ENCODE measurements around the gene ZNRF2. TPM values are rescaled to one million over a fixed set of nuclear protein-coding genes. Genes with fewer than 3 reads are reported as not detected.
A peak's percentile ranks its signal among the peaks of the same experiment; 100 is the strongest.

Gene ZNRF2
- total RNA-seq, 1 experiment from 2014 or later, result 22.1 TPM

DNA sequence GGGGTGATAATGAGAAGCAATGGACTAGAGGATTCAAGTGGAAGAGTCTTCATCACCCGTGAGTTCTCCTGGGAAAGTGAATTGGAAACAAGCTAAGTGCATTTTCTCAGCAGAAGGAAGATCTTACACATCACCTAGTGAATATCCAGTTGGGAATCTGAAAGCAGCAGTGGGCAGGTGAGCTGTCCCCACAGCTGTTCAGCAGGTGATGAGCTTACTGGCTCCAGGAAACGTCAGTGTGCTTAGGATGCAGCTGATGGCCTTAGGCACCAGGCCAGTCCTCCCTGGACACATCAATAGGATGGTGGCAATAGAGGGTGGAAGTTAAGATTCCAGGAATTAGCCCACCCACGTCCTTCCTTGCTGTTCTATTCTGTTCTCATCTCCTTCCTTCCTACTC, 127.5 kb downstream of the ZNRF2 start:
- BruUV-seq (replicated peaks), result no TSS peak
- ChIA-PET POLR2A (no interaction called here), CTCF (no interaction called here)
- no peaks in the 10 kb centered on the region for H3K9me3 ChIP-seq (ENCODE audit: control insufficient read depth, insufficient read depth, low read depth, low read length)
- H3K36me3 ChIP-seq (ENCODE audit: control insufficient read depth, insufficient read depth, low read length), result no peaks in the 10 kb centered on the region
- ATAC-seq (no peak), DNase-seq (ENCODE audit: low read depth, low spot score) (no peak)
- H3K4me1 ChIP-seq (ENCODE audit: control insufficient read depth, insufficient read depth, low read length), result no peaks in the 10 kb centered on the region
- TF ChIP-seq, protein P1, sequence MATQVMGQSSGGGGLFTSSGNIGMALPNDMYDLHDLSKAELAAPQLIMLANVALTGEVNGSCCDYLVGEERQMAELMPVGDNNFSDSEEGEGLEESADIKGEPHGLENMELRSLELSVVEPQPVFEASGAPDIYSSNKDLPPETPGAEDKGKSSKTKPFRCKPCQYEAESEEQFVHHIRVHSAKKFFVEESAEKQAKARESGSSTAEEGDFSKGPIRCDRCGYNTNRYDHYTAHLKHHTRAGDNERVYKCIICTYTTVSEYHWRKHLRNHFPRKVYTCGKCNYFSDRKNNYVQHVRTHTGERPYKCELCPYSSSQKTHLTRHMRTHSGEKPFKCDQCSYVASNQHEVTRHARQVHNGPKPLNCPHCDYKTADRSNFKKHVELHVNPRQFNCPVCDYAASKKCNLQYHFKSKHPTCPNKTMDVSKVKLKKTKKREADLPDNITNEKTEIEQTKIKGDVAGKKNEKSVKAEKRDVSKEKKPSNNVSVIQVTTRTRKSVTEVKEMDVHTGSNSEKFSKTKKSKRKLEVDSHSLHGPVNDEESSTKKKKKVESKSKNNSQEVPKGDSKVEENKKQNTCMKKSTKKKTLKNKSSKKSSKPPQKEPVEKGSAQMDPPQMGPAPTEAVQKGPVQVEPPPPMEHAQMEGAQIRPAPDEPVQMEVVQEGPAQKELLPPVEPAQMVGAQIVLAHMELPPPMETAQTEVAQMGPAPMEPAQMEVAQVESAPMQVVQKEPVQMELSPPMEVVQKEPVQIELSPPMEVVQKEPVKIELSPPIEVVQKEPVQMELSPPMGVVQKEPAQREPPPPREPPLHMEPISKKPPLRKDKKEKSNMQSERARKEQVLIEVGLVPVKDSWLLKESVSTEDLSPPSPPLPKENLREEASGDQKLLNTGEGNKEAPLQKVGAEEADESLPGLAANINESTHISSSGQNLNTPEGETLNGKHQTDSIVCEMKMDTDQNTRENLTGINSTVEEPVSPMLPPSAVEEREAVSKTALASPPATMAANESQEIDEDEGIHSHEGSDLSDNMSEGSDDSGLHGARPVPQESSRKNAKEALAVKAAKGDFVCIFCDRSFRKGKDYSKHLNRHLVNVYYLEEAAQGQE (IDR thresholded peaks at IDR 0.05; ENCODE audit: insufficient read depth in 1 of 2, low read depth in 2 of 2, low read length in 1 of 2), result no peak
- no peak for TF ChIP-seq POLR2AphosphoS5 (IDR thresholded peaks at IDR 0.05; ENCODE audit: low read depth, low read length)
- H3K4me3 ChIP-seq (ENCODE audit: low read depth in 2 of 2, low read length in 2 of 2), result no peak overlapping the region
- no peaks in the 10 kb centered on the region for H3K27me3 ChIP-seq (ENCODE audit: control insufficient read depth, insufficient read depth, low read length)
- in situ Hi-C loops (cut with HindIII; ENCODE audit: low pct_unique_long_range_greater_than_20kb, low sequenced_read_pairs) (no loop called here), intact Hi-C loops (cut with micrococcal nuclease; ENCODE audit: unreplicated experiment) (loop anchor here (2.0 to 5.0 kb wide), 3 partner anchors 135 to 250 kb away; no protein-coding TSS in a partner anchor)
- no peak overlapping the region for H3K27ac ChIP-seq (ENCODE audit: low read length)

DNA sequence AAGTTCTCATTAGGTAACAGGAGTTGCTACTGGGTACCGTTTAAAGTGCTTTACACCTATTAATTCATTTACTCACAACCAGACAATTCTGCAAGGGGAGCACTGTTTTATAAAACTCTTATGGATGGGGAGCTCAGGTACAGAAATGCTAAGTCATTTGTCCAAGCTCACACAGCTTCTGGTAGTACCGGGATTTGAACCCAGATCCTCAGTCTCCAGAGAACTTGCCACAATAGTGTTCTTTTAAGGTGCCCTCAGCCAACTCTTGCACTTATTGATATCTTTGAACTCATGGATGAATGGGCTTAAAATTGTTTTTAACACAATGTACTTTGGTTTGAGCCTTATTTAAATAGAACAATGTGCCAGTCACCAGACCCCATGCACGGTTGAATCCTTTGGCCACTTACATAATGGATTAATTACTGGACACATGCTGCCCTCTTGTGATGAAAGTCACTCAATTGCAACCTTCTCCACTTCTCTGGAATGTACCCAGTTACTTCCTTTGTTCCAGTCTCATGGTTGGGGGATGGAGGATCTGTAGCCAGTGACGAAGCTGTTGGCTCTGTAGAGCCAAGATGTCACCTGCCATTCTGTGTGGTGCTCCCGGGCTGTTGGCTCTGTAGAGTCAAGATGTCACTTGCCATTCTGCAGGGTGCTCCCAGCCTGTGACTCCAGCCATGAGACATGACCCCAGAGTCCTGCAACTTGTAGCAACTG, 128.5 kb downstream of the ZNRF2 start:
- intact Hi-C loops (cut with micrococcal nuclease; ENCODE audit: unreplicated experiment) (loop anchor here (2.0 to 5.0 kb wide), 3 partner anchors 136 to 251 kb away; no protein-coding TSS in a partner anchor), in situ Hi-C loops (cut with HindIII; ENCODE audit: low pct_unique_long_range_greater_than_20kb, low sequenced_read_pairs) (no loop called here)
- DNase-seq (ENCODE audit: low read depth, low spot score), result peak; percentile 52
- Histone ChIP-seq H3K4me1 (ENCODE audit: control insufficient read depth, insufficient read depth, low read length) (no peaks in the 10 kb centered on the region), H3K4me3 (ENCODE audit: low read depth in 2 of 2, low read length in 2 of 2) (no peak overlapping the region), H3K36me3 (ENCODE audit: control insufficient read depth, insufficient read depth, low read length) (no peaks in the 10 kb centered on the region), H3K9me3 (ENCODE audit: control insufficient read depth, insufficient read depth, low read depth, low read length) (no peaks in the 10 kb centered on the region), H3K27me3 (ENCODE audit: control insufficient read depth, insufficient read depth, low read length) (no peaks in the 10 kb centered on the region), H3K27ac (ENCODE audit: low read length) (no peak overlapping the region)
- ChIA-PET POLR2A (no interaction called here), CTCF (interaction anchor here (0.8 to 1.0 kb wide), 2 partner anchors 137 to 279 kb away, joined by 3 to 4 read pairs; no protein-coding TSS in a partner anchor)
- ATAC-seq, result peak; percentile 94
- TSS peak; percentile 16 for BruUV-seq (replicated peaks)
- TF ChIP-seq, protein P1 (IDR thresholded peaks at IDR 0.05; ENCODE audit: insufficient read depth in 1 of 2, low read depth in 2 of 2, low read length in 1 of 2), result no peak
- TF ChIP-seq TCF7L2 (IDR thresholded peaks at IDR 0.05; ENCODE audit: low read depth, low read length) (no peak), SIN3A (IDR thresholded peaks at IDR 0.05; ENCODE audit: borderline replicate concordance, insufficient read depth, low read depth, low read length) (no peak)
- TF ChIP-seq, protein P2, sequence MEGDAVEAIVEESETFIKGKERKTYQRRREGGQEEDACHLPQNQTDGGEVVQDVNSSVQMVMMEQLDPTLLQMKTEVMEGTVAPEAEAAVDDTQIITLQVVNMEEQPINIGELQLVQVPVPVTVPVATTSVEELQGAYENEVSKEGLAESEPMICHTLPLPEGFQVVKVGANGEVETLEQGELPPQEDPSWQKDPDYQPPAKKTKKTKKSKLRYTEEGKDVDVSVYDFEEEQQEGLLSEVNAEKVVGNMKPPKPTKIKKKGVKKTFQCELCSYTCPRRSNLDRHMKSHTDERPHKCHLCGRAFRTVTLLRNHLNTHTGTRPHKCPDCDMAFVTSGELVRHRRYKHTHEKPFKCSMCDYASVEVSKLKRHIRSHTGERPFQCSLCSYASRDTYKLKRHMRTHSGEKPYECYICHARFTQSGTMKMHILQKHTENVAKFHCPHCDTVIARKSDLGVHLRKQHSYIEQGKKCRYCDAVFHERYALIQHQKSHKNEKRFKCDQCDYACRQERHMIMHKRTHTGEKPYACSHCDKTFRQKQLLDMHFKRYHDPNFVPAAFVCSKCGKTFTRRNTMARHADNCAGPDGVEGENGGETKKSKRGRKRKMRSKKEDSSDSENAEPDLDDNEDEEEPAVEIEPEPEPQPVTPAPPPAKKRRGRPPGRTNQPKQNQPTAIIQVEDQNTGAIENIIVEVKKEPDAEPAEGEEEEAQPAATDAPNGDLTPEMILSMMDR (IDR thresholded peaks at IDR 0.05), result peak; percentile 58

Data from Panc1 (cell line).